GM19468 (cell line): ENCODE data around the gene ETV5.

Experiments used
- ATAC-seq: cut with Tn5 transposase; IDR thresholded peaks from one replicate; pipeline ENCODE4 v1.9.1; 2021; ENCODE audit warnings: mild to moderate bottlenecking, moderate library complexity, moderate number of reproducible peaks; ENCODE audit not compliant: unreplicated experiment; ENCODE audit errors: extremely low read depth

Gene ETV5

GRCh38 chr3:186070996-186071395 lies 37.9 kb downstream of the ETV5 start:
- no peak for ATAC-seq

GRCh38 chr3:186070550-186070949 lies 38.3 kb downstream of the ETV5 start:
- no peak for ATAC-seq

- no peak for ATAC-seq
Measured at GRCh38 chr3:186070133-186070532, 38.8 kb downstream of the ETV5 start.

GRCh38 chr3:186069199-186069598 lies 39.7 kb downstream of the ETV5 start:
- ATAC-seq = no peak

GRCh38 chr3:186068243-186068552 lies 40.7 kb downstream of the ETV5 start:
- no peak for ATAC-seq

- no peak for ATAC-seq
Measured at GRCh38 chr3:186067360-186068242, 41.3 kb downstream of the ETV5 start.

GRCh38 chr3:186060222-186060621 lies 48.7 kb downstream of the ETV5 start:
- peak; percentile 84 for ATAC-seq

- ATAC-seq = no peak
Measured at GRCh38 chr3:186059192-186059591, 49.7 kb downstream of the ETV5 start.

- ATAC-seq = no peak
Measured at GRCh38 chr3:186058225-186058624, 50.7 kb downstream of the ETV5 start.

- ATAC-seq = no peak
Measured at GRCh38 chr3:186057594-186057993, 51.3 kb downstream of the ETV5 start.

- ATAC-seq = no peak
Measured at GRCh38 chr3:186054792-186055352, 54.0 kb downstream of the ETV5 start.

- no peak for ATAC-seq
Measured at GRCh38 chr3:186053954-186054791, 54.7 kb downstream of the ETV5 start.

- ATAC-seq = no peak
Measured at GRCh38 chr3:186052096-186052840, 56.6 kb downstream of the ETV5 start.

GRCh38 chr3:186049001-186049400 lies 59.9 kb downstream of the ETV5 start:
- no peak for ATAC-seq

GRCh38 chr3:186048119-186048518 lies 60.8 kb downstream of the ETV5 start:
- no peak for ATAC-seq

- no peak for ATAC-seq
Measured at GRCh38 chr3:186046838-186047237, 62.1 kb downstream of the ETV5 start.

GRCh38 chr3:186044968-186045367 lies 63.9 kb downstream of the ETV5 start:
- no peak for ATAC-seq

GRCh38 chr3:186044427-186044826 lies 64.5 kb downstream of the ETV5 start:
- no peak for ATAC-seq

- no peak for ATAC-seq
Measured at GRCh38 chr3:186042521-186043202, 66.2 kb downstream of the ETV5 start.

- no peak for ATAC-seq
Measured at GRCh38 chr3:186042036-186042435, 66.9 kb downstream of the ETV5 start.
